ENCODE measurements around the gene NLRP13. TPM values are rescaled to one million over a fixed set of nuclear protein-coding genes. Genes with fewer than 3 reads are reported as not detected.

NLRP13 gene
- total RNA-seq, 4 donors from 2014 or later: not detected

- TF ChIP-seq CTCF (IDR thresholded peaks at IDR 0.05) (no peak), POLR2A (IDR thresholded peaks at IDR 0.05) (no peak)
- Histone ChIP-seq H3K36me3 (no peaks in the 10 kb centered on the region), H3K27ac (no peak overlapping the region), H3K4me3 (replicated peaks in 1 of 3) (no peak overlapping the region), H3K9me3 (no peaks in the 10 kb centered on the region), H3K27me3 (no peaks in the 10 kb centered on the region), H3K4me1 (no peaks in the 10 kb centered on the region)
- 80 to 81% methylated on average over 7 of the region's 7 CpGs for WGBS, 2 donors
- intact Hi-C loops (cut with DNase I): no loop called here
- no peak for DNase-seq
Measured at GRCh38 chr19:55907286-55907685, 24.9 kb downstream of the NLRP13 start.

- TF ChIP-seq CTCF (IDR thresholded peaks at IDR 0.05): no peak
- no peak for TF ChIP-seq POLR2A (IDR thresholded peaks at IDR 0.05)
- Histone ChIP-seq H3K27ac (no peak overlapping the region), H3K36me3 (no peaks in the 10 kb centered on the region), H3K27me3 (no peaks in the 10 kb centered on the region), H3K9me3 (no peaks in the 10 kb centered on the region), H3K4me3 (replicated peaks in 1 of 3) (no peak overlapping the region), H3K4me1 (no peaks in the 10 kb centered on the region)
- 70 to 75% methylated on average over 8 to 9 of the region's 9 CpGs for WGBS, 2 donors
- intact Hi-C loops (cut with DNase I): no loop called here
- DNase-seq: no peak
Measured at GRCh38 chr19:55902080-55902751, 29.9 kb downstream of the NLRP13 start.

- intact Hi-C loops (cut with DNase I): no loop called here
Measured at GRCh38 chr19:55901369-55902079, 30.6 kb downstream of the NLRP13 start.

GRCh38 chr19:55898911-55899310, 33.2 kb downstream of the NLRP13 start:
- Histone ChIP-seq H3K4me3 (replicated peaks in 1 of 3) (no peak overlapping the region), H3K4me1 (no peaks in the 10 kb centered on the region), H3K27me3 (no peaks in the 10 kb centered on the region), H3K36me3 (no peaks in the 10 kb centered on the region), H3K27ac (no peak overlapping the region), H3K9me3 (no peaks in the 10 kb centered on the region)
- TF ChIP-seq CTCF (IDR thresholded peaks at IDR 0.05): no peak
- TF ChIP-seq POLR2A (IDR thresholded peaks at IDR 0.05): no peak
- intact Hi-C loops (cut with DNase I): no loop called here
- DNase-seq: no peak
- 83 to 86% methylated on average over 12 of the region's 12 CpGs for WGBS, 2 donors

More at GRCh38 chr19:55901369-55902079, 30.6 kb downstream of the NLRP13 start:
- no peak overlapping the region for H3K27ac ChIP-seq
- no peaks in the 10 kb centered on the region for H3K9me3 ChIP-seq
- no peaks in the 10 kb centered on the region for H3K36me3 ChIP-seq
- no peak overlapping the region for H3K4me3 ChIP-seq (replicated peaks in 1 of 3)
- DNase-seq: no peak
- no peaks in the 10 kb centered on the region for H3K4me1 ChIP-seq
- no peaks in the 10 kb centered on the region for H3K27me3 ChIP-seq
- TF ChIP-seq CTCF (IDR thresholded peaks at IDR 0.05) (no peak), POLR2A (IDR thresholded peaks at IDR 0.05) (no peak)
- 72 to 78% methylated on average over 13 of the region's 13 CpGs for WGBS, 2 donors

GRCh38 chr19:55882626-55883025, 49.5 kb downstream of the NLRP13 start:
- H3K4me1 ChIP-seq: no peaks in the 10 kb centered on the region
- intact Hi-C loops (cut with DNase I): no loop called here
- no peaks in the 10 kb centered on the region for H3K36me3 ChIP-seq
- TF ChIP-seq POLR2A (IDR thresholded peaks at IDR 0.05) (no peak), CTCF (IDR thresholded peaks at IDR 0.05) (no peak)
- H3K27ac ChIP-seq: no peak overlapping the region
- 68 to 93% methylated on average over 4 of the region's 4 CpGs for WGBS, 2 donors
- no peaks in the 10 kb centered on the region for H3K9me3 ChIP-seq
- DNase-seq: no peak
- no peaks in the 10 kb centered on the region for H3K27me3 ChIP-seq
- H3K4me3 ChIP-seq (replicated peaks in 1 of 3): no peak overlapping the region
